Muscle of arm (tissue), 12 donors: ENCODE results near the gene GRAP2. TPM values are rescaled to one million over a fixed set of nuclear protein-coding genes. Genes with fewer than 3 reads are reported as not detected.

ENCODE experiments used
- DNase-seq: peaks from one replicate; pipeline ENCODE4 v3.0.0-alpha.2; 2013
- polyA plus RNA-seq, 12 donors: library from polyadenylated mRNA; unstranded; fragments of 120-200 nt; gene quantifications; one replicate each; pipeline ENCODE4 v1.2.1, GENCODE V29; 2013; ENCODE audit not compliant: insufficient read length in 12 of 12

GRAP2 gene
- polyA plus RNA-seq, 12 donors: 0.28 to 3.1 (median 0.85) TPM; not detected in 2

DNA sequence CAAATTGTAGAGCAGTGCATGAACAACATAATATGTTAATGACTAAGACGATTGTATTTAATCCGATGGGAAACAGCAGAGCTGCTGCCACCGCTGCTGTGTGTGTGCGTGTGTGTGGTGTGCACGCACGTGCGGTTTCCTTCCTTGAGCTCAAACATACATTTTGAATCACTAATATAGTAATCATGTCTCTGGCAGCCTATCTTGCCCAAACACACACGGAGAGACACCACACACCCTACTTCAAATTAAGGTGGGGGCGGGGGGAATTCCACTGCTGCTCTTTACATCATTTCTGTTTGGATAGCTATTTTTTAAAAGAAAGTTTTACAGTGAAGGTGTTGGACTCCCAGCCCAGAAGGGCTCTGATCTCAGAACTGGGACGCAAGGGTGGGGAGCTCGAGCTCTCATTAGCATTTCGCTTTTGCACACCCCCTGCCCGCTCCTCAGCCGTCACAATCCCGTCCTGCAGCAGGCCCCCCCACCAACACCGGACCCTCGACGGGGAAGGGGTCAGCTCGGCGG, 93.2 kb downstream of the GRAP2 start:
- no peak for DNase-seq

DNA sequence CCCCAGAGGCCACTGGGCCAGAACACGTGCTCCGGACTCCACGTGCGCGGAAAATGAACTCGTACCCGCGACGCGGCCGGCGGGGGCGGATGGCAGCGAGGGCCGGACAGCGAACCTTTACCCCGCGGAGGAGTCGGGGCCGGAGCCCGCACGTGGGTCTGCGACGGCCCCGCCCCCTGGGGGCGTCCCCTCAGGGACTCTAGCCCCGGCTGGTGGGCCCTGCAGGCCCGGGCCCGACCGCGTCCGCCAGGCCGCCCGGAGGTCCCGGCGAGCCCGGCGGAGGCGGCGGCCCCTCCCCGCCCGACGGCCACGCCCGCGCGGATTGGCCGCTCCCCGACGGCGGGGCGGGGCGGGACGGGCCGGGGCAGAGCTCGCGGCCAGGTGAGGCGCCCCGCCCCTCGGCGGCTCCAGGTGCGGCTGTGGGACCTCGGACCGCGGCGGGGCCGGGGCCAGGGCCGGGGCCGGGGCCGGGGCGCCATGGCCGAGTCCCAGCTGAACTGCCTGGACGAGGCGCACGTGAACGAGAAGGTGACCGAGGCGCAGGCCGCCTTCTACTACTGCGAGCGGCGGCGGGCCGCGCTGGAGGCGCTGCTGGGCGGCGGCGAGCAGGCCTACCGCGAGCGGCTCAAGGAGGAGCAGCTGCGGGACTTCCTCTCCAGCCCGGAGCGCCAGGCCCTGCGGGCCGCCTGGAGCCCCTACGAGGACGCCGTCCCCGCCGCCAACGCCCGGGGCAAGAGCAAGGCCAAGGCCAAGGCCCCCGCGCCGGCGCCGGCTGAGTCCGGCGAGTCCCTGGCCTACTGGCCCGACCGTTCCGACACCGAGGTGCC, 93.9 kb downstream of the GRAP2 start, which contains the start of gene FAM83F:
Gene FAM83F (plus strand): TSS at position 389 of the 827 bp plus-strand sequence. CDS start 89 bp downstream, at position 478.
- DNase-seq: no peak

DNA sequence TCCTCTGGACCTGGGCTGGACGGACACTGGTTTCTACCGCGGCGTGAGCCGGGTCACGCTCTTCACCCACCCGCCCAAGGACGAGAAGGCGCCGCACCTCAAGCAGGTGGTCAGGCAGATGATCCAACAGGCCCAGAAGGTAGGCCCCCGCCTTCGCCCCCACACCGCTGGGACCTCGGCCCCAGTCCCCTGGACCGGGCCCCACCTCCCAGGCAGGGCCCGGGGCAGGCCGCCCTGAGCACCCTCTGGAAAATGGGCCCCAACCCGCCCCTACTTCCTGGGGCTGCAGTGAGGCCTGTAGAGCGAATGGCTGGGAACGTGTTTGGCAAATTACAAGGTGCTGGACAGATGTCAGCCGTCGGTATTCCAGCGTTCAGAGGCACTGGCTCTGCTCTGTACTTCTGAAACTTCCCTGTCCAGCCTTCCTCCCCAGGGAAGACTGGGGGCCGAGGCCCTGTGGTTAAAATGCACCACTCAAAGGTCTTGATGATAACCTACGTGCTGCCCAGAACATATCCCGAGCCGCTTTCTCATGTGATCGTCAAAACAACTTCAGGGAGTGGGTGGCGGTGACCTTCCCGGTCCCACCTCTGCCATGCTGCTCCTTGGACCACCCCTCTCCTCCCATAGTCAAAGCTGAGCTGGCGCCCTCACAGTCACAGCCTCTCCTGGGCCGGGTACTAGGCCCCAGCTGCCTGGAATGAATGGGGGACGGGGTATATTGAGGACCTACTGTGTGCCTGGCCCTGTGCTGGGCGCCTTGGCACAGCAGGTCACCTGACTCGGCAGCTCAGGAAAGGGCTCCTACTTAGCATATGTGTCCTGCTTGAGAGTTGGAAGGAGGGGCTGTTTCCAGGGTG, 94.7 kb downstream of the GRAP2 start:
- DNase-seq: no peak

DNA sequence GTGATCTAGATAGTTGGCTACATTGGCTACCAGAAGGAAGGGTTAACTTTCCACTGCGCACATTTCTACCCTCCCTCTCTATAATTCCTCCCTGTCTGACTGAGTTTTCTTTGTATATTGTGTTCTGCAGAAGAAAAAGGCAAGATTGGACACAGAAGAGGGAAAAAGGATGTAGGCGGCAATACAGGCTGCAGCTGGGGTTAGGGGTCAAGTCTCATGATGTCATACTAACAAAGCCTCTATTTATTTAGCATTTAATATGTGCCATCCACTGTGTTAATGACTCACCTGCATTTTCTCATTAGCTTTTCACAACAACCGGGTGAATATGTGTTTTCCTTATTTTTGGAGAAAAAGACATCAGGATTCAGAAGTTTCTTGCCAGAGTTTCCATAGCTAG, 95.8 kb downstream of the GRAP2 start:
- no peak for DNase-seq

DNA sequence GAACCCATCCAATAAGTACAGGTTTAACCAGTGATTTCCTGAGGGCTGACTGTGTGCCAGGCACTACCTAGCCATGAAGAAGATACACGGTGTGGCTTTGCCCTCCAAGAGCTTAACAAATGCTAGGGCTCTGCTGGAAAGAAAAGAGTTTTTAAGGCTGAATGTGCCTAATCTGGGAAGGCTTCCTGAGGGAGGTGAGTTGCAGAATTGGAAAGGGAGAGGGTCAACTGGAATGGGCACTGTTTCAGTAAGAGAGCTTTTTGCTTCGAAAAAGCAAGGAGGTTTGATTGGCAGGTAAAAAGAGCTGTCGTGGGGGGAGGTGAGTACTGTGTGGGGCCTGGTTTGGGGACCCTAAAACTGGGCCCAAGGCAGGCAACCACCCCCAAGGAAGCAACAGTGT, 96.5 kb downstream of the GRAP2 start:
- DNase-seq: no peak

GRCh38 chr22:39997939-39998726, 97.2 kb downstream of the GRAP2 start:
- no peak for DNase-seq

DNA sequence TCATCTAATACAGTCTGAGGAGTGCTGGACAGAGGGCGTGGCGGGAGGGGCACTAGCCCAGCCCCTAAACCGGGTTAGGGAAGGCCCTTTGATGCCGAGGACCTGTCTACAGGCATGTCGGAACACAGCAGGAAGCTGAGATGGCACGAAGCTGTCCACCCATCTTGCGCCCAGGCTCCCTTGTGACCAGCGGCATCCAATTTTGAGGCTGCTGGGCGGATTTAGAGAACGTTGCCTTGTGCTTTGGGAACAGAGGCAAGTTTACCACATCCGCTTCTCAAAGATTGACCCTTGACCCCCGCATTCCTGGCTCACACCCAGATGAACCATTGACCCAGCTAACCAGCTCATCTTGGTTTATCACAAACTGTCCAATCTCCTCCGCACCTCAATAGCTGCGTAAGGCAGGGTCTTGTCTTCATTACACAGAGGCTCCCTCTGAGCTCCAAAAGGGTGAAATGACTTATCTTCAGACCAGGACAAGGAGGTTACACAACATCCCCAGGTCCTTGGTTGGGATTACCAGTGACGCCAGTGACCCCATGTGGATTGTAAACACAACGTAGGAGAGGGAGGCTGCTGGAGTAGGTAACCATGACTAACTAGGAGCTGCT, 98.4 kb downstream of the GRAP2 start:
- no peak for DNase-seq

DNA sequence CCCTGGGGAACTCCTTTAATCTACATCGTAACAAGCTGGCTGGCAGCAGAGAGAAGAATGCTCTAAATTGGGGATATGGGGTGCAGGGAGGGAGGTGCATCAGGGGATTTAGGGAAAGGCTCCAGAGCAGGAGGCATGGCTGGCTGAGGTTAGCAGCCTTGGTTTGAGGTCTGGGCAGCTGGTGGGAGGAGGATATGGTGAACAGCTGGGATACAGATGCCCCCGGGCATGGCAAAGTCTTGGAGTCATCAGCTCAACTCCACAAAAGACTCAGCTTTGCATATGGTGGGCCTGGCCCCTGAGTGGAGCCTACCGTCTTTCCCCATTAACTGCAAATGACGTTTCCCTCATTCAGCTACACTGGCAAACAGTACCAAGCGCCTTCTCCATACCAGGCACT, 99.3 kb downstream of the GRAP2 start:
- no peak for DNase-seq

- no peak for DNase-seq
Observed at GRCh38 chr22:40001106-40001505, 100.2 kb downstream of the GRAP2 start.

DNA sequence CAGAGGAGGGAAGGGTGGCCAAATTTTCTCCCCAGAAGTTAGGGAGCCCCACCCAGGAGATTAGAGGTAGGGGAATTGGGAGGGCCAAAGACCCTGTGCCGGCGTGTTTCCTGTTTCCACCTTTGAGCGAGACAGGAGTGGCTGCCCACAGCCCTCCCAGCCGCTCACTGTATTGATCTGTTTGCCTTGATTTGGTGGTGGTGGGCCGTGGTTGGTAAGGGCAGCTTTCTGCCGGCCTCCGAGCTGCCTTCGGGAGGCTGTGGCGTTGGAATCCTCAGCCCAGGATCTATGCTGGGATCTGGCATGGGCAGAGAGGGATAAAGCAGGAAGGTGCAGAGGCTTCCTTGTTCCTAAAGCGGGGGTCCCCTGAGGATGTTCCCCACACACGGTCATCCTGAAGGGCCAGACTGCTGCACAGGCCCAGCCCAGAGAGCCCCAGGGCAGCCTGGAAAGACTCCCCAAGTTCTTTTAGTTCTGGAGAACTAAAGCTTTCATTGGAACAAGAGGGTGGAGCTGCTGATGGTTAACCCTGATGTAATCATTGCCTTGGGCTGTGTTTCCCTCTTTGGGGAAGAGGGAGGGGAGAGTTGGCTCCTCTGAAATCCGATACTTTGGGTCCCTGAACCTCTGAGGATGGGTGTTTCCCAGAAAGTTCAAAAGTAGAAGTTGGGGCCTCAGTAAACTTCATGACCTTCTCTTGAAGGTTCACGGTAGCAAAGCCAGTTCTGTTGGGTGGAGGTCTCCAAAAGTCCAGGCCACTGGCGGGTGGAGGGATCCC, 101.1 kb downstream of the GRAP2 start:
- no peak for DNase-seq

DNA sequence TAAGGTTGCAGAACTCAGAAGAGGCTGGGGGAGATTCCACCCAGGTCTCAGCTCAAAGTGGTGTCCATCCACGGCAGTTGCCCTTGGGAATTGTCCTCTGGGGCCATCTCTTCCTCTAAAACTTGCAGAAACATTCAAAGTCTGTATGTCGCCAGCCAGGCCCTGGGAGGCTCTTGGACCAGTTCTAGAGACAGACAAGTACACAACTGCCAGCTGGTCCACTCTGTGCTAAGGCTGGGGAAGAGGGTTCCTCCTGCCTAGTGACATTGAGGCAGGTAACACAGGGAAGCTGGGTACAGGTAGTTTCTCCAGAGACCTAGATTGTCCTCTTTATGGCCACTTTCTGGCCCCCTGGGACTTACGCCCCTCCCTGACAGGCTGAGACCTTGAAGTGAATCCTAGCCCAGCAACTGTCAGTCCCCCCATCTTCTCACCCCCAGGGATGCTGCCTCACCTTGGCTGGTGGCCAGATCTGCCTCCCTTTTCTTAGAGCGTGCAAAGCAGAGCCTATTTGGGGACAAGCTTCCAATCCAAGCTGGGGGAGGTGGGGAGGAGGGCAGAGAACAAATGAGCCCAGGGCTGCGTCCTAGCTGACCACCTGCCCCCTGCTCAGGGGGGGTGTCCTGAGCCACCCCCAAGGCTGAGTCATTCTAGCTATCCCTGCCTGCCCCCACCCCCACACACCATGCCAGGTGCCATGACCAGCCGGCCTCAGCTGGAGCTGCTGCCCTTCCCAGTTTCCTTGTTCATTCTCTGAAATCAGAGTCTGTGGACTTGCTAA, 102.2 kb downstream of the GRAP2 start:
- no peak for DNase-seq

DNA sequence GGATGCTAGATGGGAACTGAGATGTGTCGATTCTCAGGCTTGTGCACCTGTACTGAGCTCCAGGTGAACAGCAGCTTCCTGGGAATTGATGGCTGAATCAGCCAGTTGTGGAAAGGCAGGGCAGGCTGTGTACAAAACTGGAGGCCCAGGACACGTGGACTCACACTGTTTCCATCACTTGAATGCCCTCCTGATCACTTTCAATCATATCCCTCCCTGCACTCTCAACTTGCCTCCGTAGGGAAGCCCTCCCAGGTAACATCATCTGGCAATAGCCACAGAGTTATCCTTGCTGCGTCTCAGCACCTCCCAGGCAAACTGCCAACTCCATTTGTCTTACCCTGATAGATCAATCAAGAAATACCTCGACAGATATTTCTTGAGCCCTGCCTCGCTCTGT, 104.0 kb downstream of the GRAP2 start:
- DNase-seq: no peak

DNA sequence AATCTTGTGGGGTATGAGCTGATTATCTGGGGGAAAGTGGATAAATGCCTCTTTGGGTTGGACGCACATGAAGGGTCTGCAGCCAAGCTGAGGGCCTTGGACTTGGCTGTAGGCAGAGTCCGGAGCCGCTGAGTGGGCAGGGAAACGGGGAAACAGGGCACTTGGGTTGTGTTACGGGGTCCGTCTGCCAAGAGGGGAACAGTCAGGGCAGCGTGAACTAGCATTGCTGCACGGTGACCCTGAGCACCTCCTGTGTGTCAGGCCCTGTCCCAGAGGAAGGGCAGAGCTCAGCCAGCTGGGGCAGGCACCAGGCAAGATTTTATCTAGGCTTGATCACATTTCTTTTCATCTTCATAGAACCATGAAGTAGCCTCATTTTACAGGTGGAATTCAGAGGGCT, 105.8 kb downstream of the GRAP2 start:
- DNase-seq: no peak

DNA sequence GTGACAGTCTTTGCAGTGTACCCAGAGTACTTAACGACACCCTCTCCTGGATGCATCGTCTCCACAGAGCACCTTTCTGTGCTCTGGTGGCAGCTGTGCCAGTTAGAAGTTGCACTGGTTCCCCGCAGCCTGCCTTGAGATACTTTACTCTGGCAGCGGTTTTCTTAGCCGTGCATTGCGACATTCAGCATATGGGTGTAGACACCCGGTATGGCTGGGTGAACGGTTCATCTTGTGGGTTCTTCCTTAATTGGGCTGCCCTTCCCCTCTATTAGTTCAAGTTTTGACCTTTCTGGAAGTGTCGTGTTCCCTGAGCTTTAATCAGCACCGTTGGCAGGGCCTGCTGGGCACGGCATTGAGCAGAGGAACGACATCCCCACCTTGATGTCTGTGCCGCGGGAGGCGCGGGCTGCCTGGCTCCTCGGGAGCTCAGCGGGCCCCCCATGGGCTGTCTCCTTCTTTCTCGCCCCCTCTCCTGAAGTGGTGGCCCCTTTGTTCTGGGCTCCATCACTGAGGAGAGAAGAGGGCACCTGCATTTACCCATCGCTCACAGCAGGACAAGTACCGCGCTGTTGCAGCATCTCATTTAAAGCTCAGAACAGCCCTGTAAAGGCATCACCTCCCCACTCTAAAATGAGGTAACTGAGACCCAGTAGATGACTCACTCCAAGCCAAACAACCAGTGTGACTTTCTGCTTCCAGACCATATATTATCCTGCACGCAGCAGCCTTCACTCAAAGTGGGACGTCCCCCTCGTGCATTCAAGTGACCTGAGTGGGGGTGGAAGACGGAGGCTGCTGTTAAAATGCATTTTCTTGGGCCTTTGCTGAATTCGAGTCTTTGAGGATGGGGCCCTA, 107.2 kb downstream of the GRAP2 start:
- DNase-seq: no peak

DNA sequence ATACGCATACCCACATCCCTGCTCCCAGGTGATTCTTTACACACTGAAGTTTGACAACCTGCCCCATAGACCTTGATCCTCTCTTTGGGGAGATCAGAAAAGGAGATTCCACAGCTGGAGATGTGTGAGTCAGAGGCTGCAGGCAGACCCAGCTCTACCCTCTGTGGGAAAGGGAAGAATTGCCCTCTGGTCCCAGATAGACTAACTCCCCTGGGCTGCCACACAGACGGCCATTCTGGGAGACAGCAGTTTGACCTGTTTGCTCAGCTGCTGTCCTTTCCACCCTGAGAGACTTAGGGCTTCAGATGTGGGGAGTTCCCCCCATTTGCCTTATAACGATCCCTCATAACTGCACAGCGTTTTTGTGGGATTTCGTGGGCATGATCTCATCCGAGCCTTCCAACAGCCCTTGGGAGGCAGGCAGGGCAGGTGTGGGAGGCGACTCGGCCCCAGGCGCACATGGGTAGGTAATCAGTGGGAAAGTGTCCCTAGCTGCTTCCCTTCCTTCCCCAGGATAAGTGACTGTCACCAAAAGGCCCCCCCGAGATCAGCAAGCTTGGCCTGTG, 107.9 kb downstream of the GRAP2 start:
- DNase-seq: no peak

GRCh38 chr22:40009292-40009774, 108.4 kb downstream of the GRAP2 start:
- DNase-seq: no peak

DNA sequence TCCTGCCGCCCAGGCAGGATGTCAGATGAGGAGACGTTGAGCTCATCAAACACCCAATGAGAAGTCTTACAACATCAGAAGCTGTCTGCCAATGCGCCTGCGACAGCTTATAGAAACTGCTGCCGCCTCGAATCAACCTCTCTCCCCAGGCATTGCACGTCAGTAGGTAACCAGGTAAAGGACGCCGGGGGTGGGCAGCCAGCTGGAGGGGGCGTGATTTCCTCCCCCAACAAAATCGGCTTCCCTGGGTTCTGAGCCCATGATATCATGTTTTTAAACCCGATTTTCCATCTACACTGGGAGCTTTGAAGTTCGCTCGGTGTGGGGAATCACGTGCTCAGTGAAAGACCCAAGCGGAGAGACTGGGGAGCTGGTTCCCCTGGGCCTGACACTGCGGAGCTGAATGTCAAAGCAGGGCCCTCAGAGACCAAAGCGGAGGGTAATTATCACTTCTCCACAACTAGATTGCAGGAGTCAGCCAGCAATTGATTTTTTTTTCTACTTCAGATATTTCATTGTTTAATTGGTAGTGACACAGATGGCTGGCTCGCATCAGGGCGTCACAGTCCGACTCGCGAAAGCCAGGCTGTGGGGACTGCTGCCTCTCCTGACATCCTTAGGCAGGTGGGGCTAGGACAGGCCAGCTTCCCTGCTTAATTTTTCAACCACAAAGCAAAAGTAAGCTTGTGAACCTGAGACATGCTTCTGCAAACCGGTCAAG, 109.2 kb downstream of the GRAP2 start:
- no peak for DNase-seq
